Mammary epithelial cell (primary cell): ENCODE measurements around the gene EPB41L4A.

Experiments
- EZH2 ChIP-seq: IDR thresholded peaks from 2 replicates; pipeline ENCODE4 v1.6.1; 2012; ENCODE audit warnings: low read length, inconsistent platforms, borderline replicate concordance
- TF ChIP-seq, protein P1 (sequence below), 2 donors: IDR thresholded peaks in 1 of 2; conservative IDR thresholded peaks in 1 of 2; 2 replicates each; pipeline ENCODE4 v1.5.1; 2011 to 2012; ENCODE audit warnings: inconsistent platforms in 2 of 2, low read length in 2 of 2, mild to moderate bottlenecking in 2 of 2, control low read depth in 1 of 2, low read depth in 1 of 2; ENCODE audit not compliant: insufficient read depth in 1 of 2; ENCODE audit errors: extremely low read depth in 1 of 2

DNA sequence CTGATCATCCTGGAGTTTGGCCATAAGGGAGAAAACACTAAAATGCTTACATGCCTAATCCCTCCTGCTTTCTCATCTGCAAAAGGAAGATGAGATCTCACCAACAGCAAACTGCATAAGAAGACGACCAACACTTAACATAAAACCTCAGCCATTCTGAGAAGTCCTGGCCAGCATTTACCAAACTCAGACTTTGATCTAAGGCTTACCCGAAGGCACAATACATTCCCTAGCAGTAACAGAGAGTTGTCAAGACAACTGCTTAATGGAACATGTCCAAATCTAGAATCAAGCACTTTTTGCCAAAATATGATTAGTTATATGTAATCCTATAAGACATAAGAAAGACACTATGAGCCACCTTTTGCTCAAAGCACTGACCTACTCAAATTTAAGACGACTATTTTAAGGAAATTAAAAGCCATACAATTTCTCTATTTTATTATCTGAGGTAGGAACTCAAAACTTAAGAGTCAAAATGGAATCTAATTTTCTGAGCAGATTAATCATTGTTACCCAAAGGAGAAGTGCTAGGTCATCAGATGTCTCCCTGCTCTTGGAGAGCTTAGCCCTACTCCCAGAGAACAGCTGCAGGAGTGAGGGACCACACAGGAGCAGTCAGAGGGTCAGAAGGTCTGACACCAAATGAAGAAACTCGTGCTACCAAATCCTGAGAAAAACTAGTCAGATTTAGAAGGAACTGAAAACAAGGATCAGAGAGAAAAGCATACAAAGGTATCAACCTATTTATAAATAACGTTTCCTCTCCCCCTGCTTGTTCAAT is 39.3 kb downstream of the EPB41L4A start:
- TF ChIP-seq, protein P1, sequence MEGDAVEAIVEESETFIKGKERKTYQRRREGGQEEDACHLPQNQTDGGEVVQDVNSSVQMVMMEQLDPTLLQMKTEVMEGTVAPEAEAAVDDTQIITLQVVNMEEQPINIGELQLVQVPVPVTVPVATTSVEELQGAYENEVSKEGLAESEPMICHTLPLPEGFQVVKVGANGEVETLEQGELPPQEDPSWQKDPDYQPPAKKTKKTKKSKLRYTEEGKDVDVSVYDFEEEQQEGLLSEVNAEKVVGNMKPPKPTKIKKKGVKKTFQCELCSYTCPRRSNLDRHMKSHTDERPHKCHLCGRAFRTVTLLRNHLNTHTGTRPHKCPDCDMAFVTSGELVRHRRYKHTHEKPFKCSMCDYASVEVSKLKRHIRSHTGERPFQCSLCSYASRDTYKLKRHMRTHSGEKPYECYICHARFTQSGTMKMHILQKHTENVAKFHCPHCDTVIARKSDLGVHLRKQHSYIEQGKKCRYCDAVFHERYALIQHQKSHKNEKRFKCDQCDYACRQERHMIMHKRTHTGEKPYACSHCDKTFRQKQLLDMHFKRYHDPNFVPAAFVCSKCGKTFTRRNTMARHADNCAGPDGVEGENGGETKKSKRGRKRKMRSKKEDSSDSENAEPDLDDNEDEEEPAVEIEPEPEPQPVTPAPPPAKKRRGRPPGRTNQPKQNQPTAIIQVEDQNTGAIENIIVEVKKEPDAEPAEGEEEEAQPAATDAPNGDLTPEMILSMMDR (conservative IDR thresholded peaks at IDR 0.05 in 1 of 2, IDR thresholded peaks at IDR 0.05 in 1 of 2; ENCODE audit: extremely low read depth in 1 of 2, insufficient read depth in 1 of 2, low read depth in 1 of 2, low read length in 2 of 2), result no peak
- TF ChIP-seq EZH2, result no peak
